GM18951 (cell line): ENCODE data around the gene RGS6.

ENCODE experiments used
- POLR2A ChIP-seq: IDR thresholded peaks from 4 replicates; pipeline ENCODE4 v1.6.1; 2011; ENCODE audit warnings: mild to moderate bottlenecking; ENCODE audit not compliant: insufficient read length, insufficient read depth; ENCODE audit errors: extremely low read depth
- in situ Hi-C: fragments of 300-500 bp; cut with MboI; formaldehyde crosslinking; loops from one replicate; pipeline ENCODE4 v1.12.0; 2022; ENCODE audit warnings: low sequenced_read_pairs, mixed read lengths, inconsistent platforms; ENCODE audit not compliant: unreplicated experiment

The RGS6 gene

GRCh38 chr14:72432748-72433147, 500.5 kb downstream of the RGS6 start:
- in situ Hi-C loops = no loop called here
- no peak for TF ChIP-seq POLR2A

- in situ Hi-C loops = no loop called here
- no peak for TF ChIP-seq POLR2A
Observed at GRCh38 chr14:72433511-72433910, 501.3 kb downstream of the RGS6 start.

- in situ Hi-C loops = no loop called here
- no peak for TF ChIP-seq POLR2A
Observed at GRCh38 chr14:72434856-72435255, 502.6 kb downstream of the RGS6 start.

- TF ChIP-seq POLR2A = no peak
- in situ Hi-C loops = no loop called here
Observed at GRCh38 chr14:72439707-72440106, 507.5 kb downstream of the RGS6 start.

- TF ChIP-seq POLR2A = no peak
- in situ Hi-C loops = no loop called here
Observed at GRCh38 chr14:72443256-72443655, 511.0 kb downstream of the RGS6 start.

- in situ Hi-C loops = no loop called here
- TF ChIP-seq POLR2A = no peak
Observed at GRCh38 chr14:72443991-72444441, 511.8 kb downstream of the RGS6 start.

GRCh38 chr14:72444701-72445100, 512.5 kb downstream of the RGS6 start:
- in situ Hi-C loops = no loop called here
- TF ChIP-seq POLR2A = no peak

GRCh38 chr14:72448212-72448611, 516.0 kb downstream of the RGS6 start:
- no peak for TF ChIP-seq POLR2A
- in situ Hi-C loops = no loop called here

GRCh38 chr14:72450473-72451044, 518.3 kb downstream of the RGS6 start:
- in situ Hi-C loops = no loop called here
- TF ChIP-seq POLR2A = no peak

- TF ChIP-seq POLR2A = no peak
- in situ Hi-C loops = no loop called here
Observed at GRCh38 chr14:72451054-72451972, 519.1 kb downstream of the RGS6 start.

GRCh38 chr14:72452774-72453173, 520.5 kb downstream of the RGS6 start:
- in situ Hi-C loops = no loop called here
- no peak for TF ChIP-seq POLR2A

- TF ChIP-seq POLR2A = no peak
- in situ Hi-C loops = no loop called here
Observed at GRCh38 chr14:72454388-72455160, 522.3 kb downstream of the RGS6 start.

- in situ Hi-C loops = no loop called here
- no peak for TF ChIP-seq POLR2A
Observed at GRCh38 chr14:72457641-72458040, 525.4 kb downstream of the RGS6 start.

- no peak for TF ChIP-seq POLR2A
- in situ Hi-C loops = no loop called here
Observed at GRCh38 chr14:72462056-72462455, 529.8 kb downstream of the RGS6 start.
